T-cell (primary cell): ENCODE measurements around the gene JAG2. TPM values are rescaled to one million over a fixed set of nuclear protein-coding genes. Genes with fewer than 3 reads are reported as not detected.

Source experiments
- ATAC-seq, 4 experiments: fragments of 200-7000 bp in 3 of 4; fragments of 150-1000 bp in 1 of 4; cut with Tn5 transposase; replicated peaks in 1 of 4; 1 replicate in 3 of 4; 2 replicates in 1 of 4; pipeline ENCODE4 v1.10.0; 2021; ENCODE audit warnings: moderate library complexity in 3 of 4, mild to moderate bottlenecking in 2 of 4, moderate number of reproducible peaks in 1 of 4
- CTCF ChIA-PET, 2 donors: fragments of 300-600 bp; sonication (Branson Sonifier 250); formaldehyde crosslinking; loops; one replicate each; lab custom pipeline; 2022; ENCODE audit warnings: antibody characterized with exemption in 2 of 2; lab: Charles Lee
- POLR2A ChIA-PET, 2 donors: fragments of 300-600 bp; sonication (Branson Sonifier 250); formaldehyde crosslinking; loops; one replicate each; lab custom pipeline; 2022; ENCODE audit warnings: antibody characterized with exemption in 2 of 2; lab: Charles Lee
- DNase-seq, 35 experiments: peaks; one replicate each; pipeline versions ENCODE4 v3.0.0 to v3.0.0-alpha.2; 2013 to 2023
- H3K27ac ChIP-seq: one replicate; pipeline ENCODE4 v1.5.1; 2013; ENCODE audit warnings: low read length
- H3K27me3 ChIP-seq, 2 experiments: replicated peaks in 1 of 2; 1 replicate in 1 of 2; 2 replicates in 1 of 2; pipeline versions ENCODE4 v1.6.1 to v1.7.0; 2013; ENCODE audit warnings: low read length in 1 of 2, mixed read lengths in 1 of 2; ENCODE audit not compliant: control insufficient read depth in 2 of 2, insufficient read depth in 2 of 2; ENCODE audit errors: extremely low read depth in 1 of 2
- H3K36me3 ChIP-seq, 2 donors: 1 replicate in 1 of 2; 2 replicates in 1 of 2; pipeline versions ENCODE4 v1.6.1 to v1.7.0; 2013; ENCODE audit warnings: low read length in 1 of 2; ENCODE audit not compliant: control insufficient read depth in 2 of 2, insufficient read depth in 1 of 2; ENCODE audit errors: extremely low read depth in 1 of 2
- H3K4me1 ChIP-seq, 2 experiments: 1 replicate in 1 of 2; 2 replicates in 1 of 2; pipeline versions ENCODE4 v1.6.1 to v1.7.0; 2013; ENCODE audit warnings: low read length in 2 of 2, mixed read lengths in 1 of 2; ENCODE audit not compliant: insufficient read depth in 2 of 2, control insufficient read depth in 1 of 2; ENCODE audit errors: extremely low read depth in 1 of 2
- H3K4me3 ChIP-seq, 2 donors: 1 replicate in 1 of 2; 2 replicates in 1 of 2; pipeline versions ENCODE4 v1.5.1 to v1.7.0; 2013; ENCODE audit warnings: mild to moderate bottlenecking in 2 of 2, low read length in 1 of 2, moderate library complexity in 1 of 2; ENCODE audit not compliant: control insufficient read depth in 1 of 2; ENCODE audit errors: extremely low read depth in 1 of 2
- H3K9me3 ChIP-seq: 2 replicates; pipeline ENCODE4 v1.7.0; 2013
- H3K27ac Mint-ChIP-seq, 2 donors: one replicate each; pipeline ENCODE4 v1.8.0; 2020 to 2021; ENCODE audit warnings: mild to moderate bottlenecking in 2 of 2, mixed read lengths in 2 of 2
- H3K27me3 Mint-ChIP-seq, 2 donors: one replicate each; pipeline ENCODE4 v1.8.0; 2021 to 2022; ENCODE audit warnings: mixed read lengths in 2 of 2
- H3K36me3 Mint-ChIP-seq: one replicate; pipeline ENCODE4 v1.8.0; 2021; ENCODE audit warnings: mixed read lengths
- H3K4me1 Mint-ChIP-seq, 3 donors: one replicate each; pipeline ENCODE4 v1.8.0; 2020 to 2022; ENCODE audit warnings: mixed read lengths in 3 of 3, mild to moderate bottlenecking in 1 of 3
- H3K4me3 Mint-ChIP-seq, 3 donors: one replicate each; pipeline ENCODE4 v1.8.0; 2020 to 2022; ENCODE audit warnings: mild to moderate bottlenecking in 3 of 3, mixed read lengths in 3 of 3, moderate library complexity in 3 of 3
- H3K9me3 Mint-ChIP-seq, 3 donors: one replicate each; pipeline ENCODE4 v1.8.0; 2020 to 2022; ENCODE audit warnings: mixed read lengths in 3 of 3
- WGBS: methylation state at CpG from one replicate; pipeline ENCODE4 v1.1.5; 2013; ENCODE audit warnings: missing lambda C conversion rate; ENCODE audit not compliant: insufficient coverage; 5-methylcytosine and 5-hydroxymethylcytosine counted together
- total RNA-seq, 35 experiments: library from RNA in 6 of 35; stranded (reverse) in 6 of 35; fragments of 120-200 nt in 1 of 35; gene quantifications; one replicate each; pipeline versions ENCODE4 v1.2.1 to v1.2.4 and lab custom pipeline; 2013 to 2026

The JAG2 gene
- total RNA-seq, 5 donors from 2014 or later (not counting 1 experiment from before 2014, with no cell fraction given), result 0.76 to 1.9 (median 1.2) TPM

DNA sequence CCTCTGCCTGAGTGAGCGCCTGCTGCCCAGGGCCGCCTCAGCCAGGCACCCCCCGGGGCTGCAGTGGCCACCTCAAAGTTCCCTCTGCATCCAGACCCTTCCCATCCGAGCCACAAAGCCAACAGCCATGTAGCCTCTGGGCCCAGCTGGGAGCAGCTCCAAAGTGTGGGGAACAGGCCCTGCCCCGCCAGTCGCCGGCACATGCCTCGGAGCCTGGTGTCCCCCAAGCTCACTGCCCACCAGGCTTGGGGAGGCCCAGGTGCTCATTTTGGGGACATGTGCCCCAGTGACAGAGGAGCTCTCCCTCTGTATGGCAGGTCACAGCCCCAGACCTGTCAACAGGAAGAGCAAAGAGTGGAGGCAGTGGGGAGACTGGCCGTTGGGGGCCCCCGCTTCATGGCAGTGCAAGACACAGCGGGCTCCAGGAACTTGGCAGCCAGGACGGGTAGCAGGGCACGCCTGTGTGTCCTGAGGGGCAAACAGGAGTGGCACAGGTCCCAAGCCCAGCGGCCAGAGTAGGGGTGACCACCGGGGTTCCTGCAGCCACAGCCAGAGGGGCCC lies 29.9 kb downstream of the JAG2 start:
- no peak for ATAC-seq
- POLR2A ChIA-PET, result no interaction called here
- peaks cover 0 to 9% (median 4%) of the 10 kb centered on the region in 3 donors for H3K9me3 Mint-ChIP-seq
- Histone ChIP-seq H3K9me3 (no peaks in the 10 kb centered on the region), H3K36me3 (no peaks in the 10 kb centered on the region), H3K27ac (no peak overlapping the region), H3K27me3 (peaks cover 0 to 11% of the 10 kb centered on the region in 2 experiments), H3K4me1 (no peaks in the 10 kb centered on the region), H3K4me3 (no peak overlapping the region)
- CTCF ChIA-PET, result no interaction called here
- H3K36me3 Mint-ChIP-seq, result peaks cover 3% of the 10 kb centered on the region
- WGBS, result 96% methylated on average over 12 of the region's 15 CpGs
- no peak for DNase-seq
- no peaks in the 10 kb centered on the region for H3K4me1 Mint-ChIP-seq
- peaks cover 1 to 8% of the 10 kb centered on the region in 2 donors for H3K27me3 Mint-ChIP-seq
- no peak overlapping the region for H3K27ac Mint-ChIP-seq
- no peak overlapping the region for H3K4me3 Mint-ChIP-seq

DNA sequence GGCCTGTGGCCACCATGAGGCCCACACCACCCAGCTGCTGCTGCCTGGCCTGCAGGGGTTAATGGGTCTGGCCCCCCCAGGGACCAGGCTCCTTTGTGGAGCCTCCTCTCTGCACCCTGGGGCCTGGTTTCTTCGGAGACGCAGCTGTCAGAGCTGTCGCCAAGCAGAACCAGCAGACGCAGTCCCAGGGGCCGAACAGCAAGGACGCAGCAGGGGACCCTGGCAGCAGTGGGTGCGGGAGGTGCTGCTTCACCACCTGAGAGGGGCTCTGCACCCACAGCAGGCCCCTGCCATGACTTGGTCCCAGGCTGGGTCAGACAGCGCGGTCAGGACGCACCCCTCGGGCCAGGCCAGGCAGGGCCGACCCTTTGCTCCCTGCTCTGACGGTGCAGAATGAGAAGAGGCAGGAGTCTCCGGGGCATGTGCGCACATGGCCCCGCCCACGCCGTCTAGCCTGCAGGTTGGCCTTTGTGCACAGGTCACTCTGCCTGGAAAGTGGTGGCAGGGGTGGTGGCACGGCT lies 30.5 kb downstream of the JAG2 start:
- ATAC-seq (no peak), DNase-seq (no peak)
- Mint-ChIP-seq H3K36me3 (peaks cover 5% of the 10 kb centered on the region), H3K4me3 (no peak overlapping the region), H3K4me1 (no peaks in the 10 kb centered on the region), H3K27ac (no peak overlapping the region), H3K9me3 (peaks cover 0 to 13% (median 8%) of the 10 kb centered on the region in 3 donors), H3K27me3 (peaks cover 1 to 12% of the 10 kb centered on the region in 2 donors)
- no peaks in the 10 kb centered on the region for H3K9me3 ChIP-seq
- no peak overlapping the region for H3K4me3 ChIP-seq
- ChIA-PET CTCF (no interaction called here), POLR2A (no interaction called here)
- H3K27ac ChIP-seq, result no peak overlapping the region
- H3K36me3 ChIP-seq, result no peaks in the 10 kb centered on the region
- peaks cover 0 to 11% of the 10 kb centered on the region in 2 experiments for H3K27me3 ChIP-seq
- 94% methylated on average over 19 of the region's 19 CpGs for WGBS
- no peaks in the 10 kb centered on the region for H3K4me1 ChIP-seq

DNA sequence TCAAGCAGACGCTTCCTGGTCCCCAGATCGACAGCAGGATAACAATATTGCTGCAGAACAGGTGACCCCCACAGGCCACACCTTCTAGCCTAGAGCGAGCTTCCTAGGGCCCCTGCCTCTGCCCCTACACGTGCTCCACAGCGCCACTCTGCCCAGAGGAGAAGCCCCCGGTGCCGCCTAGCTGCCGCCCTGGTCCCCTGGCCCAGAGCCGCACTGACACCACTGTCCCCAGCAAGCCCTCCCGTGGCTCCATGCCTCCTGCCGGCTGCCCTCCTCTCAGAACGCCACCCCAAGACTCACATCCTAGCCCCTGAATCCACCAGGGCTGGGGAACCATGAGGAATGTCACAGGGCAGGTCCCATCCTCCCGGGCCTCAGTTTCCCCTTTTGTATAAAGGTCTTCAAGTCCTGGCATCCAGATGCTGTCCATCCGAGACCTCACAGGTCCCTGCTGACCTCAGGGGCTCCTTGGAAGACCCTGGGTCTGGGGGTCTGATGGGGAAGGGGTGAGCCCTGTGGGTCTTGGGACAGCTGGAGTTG lies 31.0 kb downstream of the JAG2 start:
- Mint-ChIP-seq H3K4me3 (no peak overlapping the region), H3K27ac (no peak overlapping the region), H3K36me3 (peaks cover 8% of the 10 kb centered on the region), H3K9me3 (peaks cover 3 to 17% (median 12%) of the 10 kb centered on the region in 3 donors), H3K27me3 (peaks cover 4 to 16% of the 10 kb centered on the region in 2 donors), H3K4me1 (no peaks in the 10 kb centered on the region)
- DNase-seq, result no peak
- WGBS, result 84% methylated on average over 11 of the region's 14 CpGs
- H3K27ac ChIP-seq, result no peak overlapping the region
- H3K27me3 ChIP-seq, result peaks cover 0 to 11% of the 10 kb centered on the region in 2 experiments
- H3K4me1 ChIP-seq, result no peaks in the 10 kb centered on the region
- ChIA-PET POLR2A (no interaction called here), CTCF (no interaction called here)
- H3K36me3 ChIP-seq, result no peaks in the 10 kb centered on the region
- no peaks in the 10 kb centered on the region for H3K9me3 ChIP-seq
- ATAC-seq, result no peak
- no peak overlapping the region for H3K4me3 ChIP-seq

DNA sequence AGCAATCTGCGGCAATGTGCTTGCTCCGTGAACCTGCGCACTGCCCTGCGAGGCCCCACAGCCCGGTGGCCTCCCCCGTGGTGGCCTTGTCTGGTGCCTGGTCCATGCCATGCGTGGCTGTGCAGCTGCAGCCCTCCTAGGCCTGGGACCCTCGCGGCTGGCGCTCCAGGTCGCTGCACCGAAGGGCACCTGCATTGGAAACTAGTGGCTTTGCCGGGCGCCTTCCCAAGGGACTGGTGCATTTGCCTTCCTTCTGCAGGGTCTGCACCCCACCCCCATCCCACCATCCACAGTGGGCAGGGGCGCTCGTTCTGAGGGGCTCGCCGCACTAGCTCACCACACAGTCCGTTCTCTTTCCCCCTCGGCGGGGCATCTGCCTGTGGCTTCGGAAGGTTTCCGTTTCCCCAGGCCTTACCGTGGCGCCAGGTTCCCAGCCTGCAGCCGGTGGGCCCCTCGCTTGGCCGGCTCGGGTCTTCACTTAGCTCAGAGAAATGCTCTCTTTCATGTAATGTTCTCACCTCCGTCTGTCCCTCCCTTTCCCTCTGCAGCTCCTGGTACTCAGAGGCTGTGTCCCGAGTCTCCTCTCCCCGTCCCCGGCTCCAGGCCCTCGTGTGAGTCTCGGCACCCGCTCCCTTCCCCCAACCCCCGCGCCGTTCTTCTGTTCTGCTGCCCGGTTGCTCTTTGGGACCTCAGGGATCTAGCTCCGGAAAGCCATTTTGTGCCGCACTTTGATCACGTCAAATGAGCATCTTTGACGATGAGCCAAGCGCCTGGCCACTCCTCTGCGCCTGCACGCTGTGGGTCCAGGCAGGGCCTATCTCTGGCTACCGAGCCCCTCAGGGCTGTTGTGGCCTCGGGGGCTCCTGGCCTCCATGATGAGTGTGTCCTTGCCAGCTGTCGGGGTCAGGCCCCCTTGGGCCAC lies 31.9 kb downstream of the JAG2 start:
- no peaks in the 10 kb centered on the region for H3K9me3 ChIP-seq
- POLR2A ChIA-PET, result no interaction called here
- no peak overlapping the region for H3K27ac ChIP-seq
- ATAC-seq (no peak), DNase-seq (no peak)
- no peak overlapping the region for H3K4me3 Mint-ChIP-seq
- no peaks in the 10 kb centered on the region for H3K4me1 ChIP-seq
- H3K36me3 Mint-ChIP-seq, result peaks cover 8% of the 10 kb centered on the region
- no peaks in the 10 kb centered on the region for H3K4me1 Mint-ChIP-seq
- H3K36me3 ChIP-seq, result no peaks in the 10 kb centered on the region
- H3K9me3 Mint-ChIP-seq, result peaks cover 3 to 17% (median 12%) of the 10 kb centered on the region in 3 donors
- CTCF ChIA-PET, result no interaction called here
- WGBS, result 86% methylated on average over 45 of the region's 50 CpGs
- no peak overlapping the region for H3K27ac Mint-ChIP-seq
- H3K27me3 Mint-ChIP-seq, result peaks cover 4 to 16% of the 10 kb centered on the region in 2 donors
- H3K27me3 ChIP-seq, result peaks cover 0 to 15% of the 10 kb centered on the region in 2 experiments
- no peak overlapping the region for H3K4me3 ChIP-seq

DNA sequence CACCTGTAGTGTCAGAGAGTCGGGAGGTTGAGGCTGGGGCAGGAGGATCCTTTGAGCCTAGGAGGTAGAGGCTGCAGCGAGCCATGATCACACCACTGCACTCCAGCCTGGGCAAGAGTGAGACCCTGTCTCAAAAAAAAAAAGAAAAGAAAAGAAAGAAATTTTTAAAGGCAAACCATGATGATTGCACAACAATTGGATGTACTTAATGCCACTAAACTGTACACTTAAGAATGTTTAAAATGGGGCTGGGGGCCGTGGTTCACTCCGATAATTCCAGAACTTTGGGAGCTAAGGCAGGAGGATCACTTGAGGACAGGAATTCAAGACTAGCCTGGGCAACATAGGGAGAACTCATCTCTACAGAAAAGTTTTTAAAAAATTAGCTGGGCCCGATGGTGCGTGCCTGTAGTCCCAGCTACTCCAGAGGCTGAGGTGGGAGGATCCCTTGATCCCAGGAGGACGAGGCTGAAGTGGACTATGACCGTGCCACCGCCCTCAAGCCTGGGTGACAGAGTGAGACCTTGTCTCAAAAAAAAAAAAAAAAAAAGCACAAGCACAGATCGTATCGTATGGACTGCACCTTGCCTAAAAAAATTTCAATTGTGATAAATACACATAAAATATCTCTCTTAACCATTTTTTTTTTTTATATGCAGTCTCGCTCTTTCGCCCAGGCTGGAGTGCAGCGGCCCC lies 32.7 kb downstream of the JAG2 start:
- ChIA-PET POLR2A (no interaction called here), CTCF (no interaction called here)
- no peaks in the 10 kb centered on the region for H3K4me1 ChIP-seq
- H3K27me3 Mint-ChIP-seq, result peaks cover 4 to 16% of the 10 kb centered on the region in 2 donors
- H3K36me3 Mint-ChIP-seq, result peaks cover 8% of the 10 kb centered on the region
- no peak overlapping the region for H3K27ac Mint-ChIP-seq
- H3K9me3 ChIP-seq, result no peaks in the 10 kb centered on the region
- no peaks in the 10 kb centered on the region for H3K36me3 ChIP-seq
- H3K27ac ChIP-seq, result no peak overlapping the region
- H3K27me3 ChIP-seq, result peaks cover 0 to 15% of the 10 kb centered on the region in 2 experiments
- H3K4me1 Mint-ChIP-seq, result no peaks in the 10 kb centered on the region
- 75% methylated on average over 8 of the region's 14 CpGs for WGBS
- no peak overlapping the region for H3K4me3 ChIP-seq
- no peak for DNase-seq
- no peak for ATAC-seq
- no peak overlapping the region for H3K4me3 Mint-ChIP-seq
- H3K9me3 Mint-ChIP-seq, result peaks cover 3 to 17% (median 12%) of the 10 kb centered on the region in 3 donors
